HG02970 (cell line): ENCODE measurements around the gene UNC93B1.

ENCODE experiments used
- ATAC-seq: cut with Tn5 transposase; IDR thresholded peaks from one replicate; pipeline ENCODE4 v1.9.1; 2021; ENCODE audit warnings: mild to moderate bottlenecking, moderate library complexity, moderate number of reproducible peaks; ENCODE audit not compliant: unreplicated experiment, low FRiP score

The UNC93B1 gene

GRCh38 chr11:68011051-68011943, 7.4 kb upstream of the UNC93B1 start:
- ATAC-seq, result no peak

- ATAC-seq, result no peak
Measured at GRCh38 chr11:68010090-68011041, 6.5 kb upstream of the UNC93B1 start, which contains the start of gene ALDH3B1. TSS of gene ALDH3B1 (plus strand) at chr11:68010327. CDS start at chr11:68015298, 4,971 bp downstream.

GRCh38 chr11:68009391-68010089, 5.6 kb upstream of the UNC93B1 start:
- no peak for ATAC-seq

- no peak for ATAC-seq
Measured at GRCh38 chr11:68008381-68009337, 4.8 kb upstream of the UNC93B1 start.

GRCh38 chr11:68007498-68008380, 3.8 kb upstream of the UNC93B1 start:
- no peak for ATAC-seq

- no peak for ATAC-seq
Measured at GRCh38 chr11:68006606-68007166, 2.8 kb upstream of the UNC93B1 start.

- ATAC-seq, result no peak
Measured at GRCh38 chr11:68004551-68005335, 846 bp upstream of the UNC93B1 start.

GRCh38 chr11:68002938-68003845, 705 bp downstream of the UNC93B1 start:
- peak; percentile 22 for ATAC-seq

GRCh38 chr11:68002575-68002937, 1.3 kb downstream of the UNC93B1 start:
- ATAC-seq, result peak; percentile 15

- ATAC-seq, result no peak
Measured at GRCh38 chr11:67999704-68000103, 4.2 kb downstream of the UNC93B1 start.

- no peak for ATAC-seq
Measured at GRCh38 chr11:67999201-67999629, 4.7 kb downstream of the UNC93B1 start.

- no peak for ATAC-seq
Measured at GRCh38 chr11:67998150-67999045, 5.5 kb downstream of the UNC93B1 start.

- ATAC-seq, result no peak
Measured at GRCh38 chr11:67997475-67997921, 6.4 kb downstream of the UNC93B1 start.

GRCh38 chr11:67996622-67997474, 7.0 kb downstream of the UNC93B1 start:
- no peak for ATAC-seq
